Ramos (cell line): ENCODE results near the gene OVCH1.

Source experiments
- in situ Hi-C: fragments of 300-500 bp; cut with MboI; formaldehyde crosslinking; loops from one replicate; pipeline ENCODE4 v1.14.3; 2022; ENCODE audit warnings: low sequenced_read_pairs; ENCODE audit not compliant: unreplicated experiment

The OVCH1 gene

GRCh38 chr12:29497588-29497987, at the start of gene OVCH1:
TSS of gene OVCH1 (minus strand) at chr12:29497686. CDS start at chr12:29497686, 0 bp downstream.
- in situ Hi-C loops: no loop called here

GRCh38 chr12:29547151-29547632, 49.7 kb upstream of the OVCH1 start:
- in situ Hi-C loops: loop anchor here (10.0 kb wide), 1 partner anchor 1258 kb away; no protein-coding TSS in a partner anchor

GRCh38 chr12:29546000-29546399, 48.5 kb upstream of the OVCH1 start:
- in situ Hi-C loops: loop anchor here (10.0 kb wide), 1 partner anchor 1259 kb away; no protein-coding TSS in a partner anchor

- in situ Hi-C loops: loop anchor here (10.0 kb wide), 1 partner anchor 1260 kb away; no protein-coding TSS in a partner anchor
Measured at GRCh38 chr12:29545102-29545467, 47.6 kb upstream of the OVCH1 start.

GRCh38 chr12:29544428-29545101, 47.1 kb upstream of the OVCH1 start:
- in situ Hi-C loops: loop anchor here (10.0 kb wide), 1 partner anchor 1260 kb away; no protein-coding TSS in a partner anchor

GRCh38 chr12:29543036-29543435, 45.5 kb upstream of the OVCH1 start:
- in situ Hi-C loops: loop anchor here (10.0 kb wide), 1 partner anchor 1262 kb away; no protein-coding TSS in a partner anchor

- in situ Hi-C loops: no loop called here
Measured at GRCh38 chr12:29537298-29537697, 39.8 kb upstream of the OVCH1 start.

GRCh38 chr12:29534935-29535334, 37.4 kb upstream of the OVCH1 start:
- in situ Hi-C loops: no loop called here

GRCh38 chr12:29533815-29534489, 36.5 kb upstream of the OVCH1 start:
- in situ Hi-C loops: no loop called here

- in situ Hi-C loops: no loop called here
Measured at GRCh38 chr12:29531471-29531870, 34.0 kb upstream of the OVCH1 start.

- in situ Hi-C loops: no loop called here
Measured at GRCh38 chr12:29530436-29530835, 33.0 kb upstream of the OVCH1 start.

GRCh38 chr12:29528161-29528560, 30.7 kb upstream of the OVCH1 start:
- in situ Hi-C loops: no loop called here

GRCh38 chr12:29521951-29522350, 24.5 kb upstream of the OVCH1 start:
- in situ Hi-C loops: no loop called here

GRCh38 chr12:29519585-29520182, 22.2 kb upstream of the OVCH1 start:
- in situ Hi-C loops: no loop called here

GRCh38 chr12:29518407-29518806, 20.9 kb upstream of the OVCH1 start:
- in situ Hi-C loops: no loop called here

- in situ Hi-C loops: no loop called here
Measured at GRCh38 chr12:29517264-29517663, 19.8 kb upstream of the OVCH1 start.

GRCh38 chr12:29516431-29516875, 19.0 kb upstream of the OVCH1 start:
- in situ Hi-C loops: no loop called here

GRCh38 chr12:29510591-29511185, 13.2 kb upstream of the OVCH1 start:
- in situ Hi-C loops: no loop called here

- in situ Hi-C loops: no loop called here
Measured at GRCh38 chr12:29509503-29509902, 12.0 kb upstream of the OVCH1 start.

- in situ Hi-C loops: no loop called here
Measured at GRCh38 chr12:29508949-29509348, 11.5 kb upstream of the OVCH1 start.

- in situ Hi-C loops: no loop called here
Measured at GRCh38 chr12:29505122-29505521, 7.6 kb upstream of the OVCH1 start.
